Adrenal gland (tissue), 12 donors: ENCODE data around the gene NECAB2. TPM values are rescaled to one million over a fixed set of nuclear protein-coding genes. Genes with fewer than 3 reads are reported as not detected.

Experiments used
- DNase-seq, 7 donors: peaks; one replicate each; pipeline ENCODE4 v3.0.0-alpha.2; 2019 to 2020
- H3K27ac ChIP-seq, 5 donors: fragments of 200-600 bp; sonication (generic) in 4 of 5; 1 replicate in 3 of 5; 2 replicates in 2 of 5; pipeline versions ENCODE4 v1.5.1 to v1.8.0; 2016 to 2020; ENCODE audit warnings: mild to moderate bottlenecking in 1 of 5
- H3K27me3 ChIP-seq: fragments of 200-600 bp; 2 replicates; pipeline ENCODE4 v1.8.0; 2021
- H3K36me3 ChIP-seq, 2 donors: fragments of 200-600 bp; replicated peaks in 1 of 2; 1 replicate in 1 of 2; 2 replicates in 1 of 2; pipeline versions ENCODE4 v1.5.1 to v1.8.0; 2018 to 2022
- H3K4me1 ChIP-seq, 2 donors: fragments of 200-600 bp; replicated peaks in 1 of 2; 1 replicate in 1 of 2; 2 replicates in 1 of 2; pipeline versions ENCODE4 v1.5.1 to v1.8.0; 2018 to 2021
- H3K4me3 ChIP-seq, 4 donors: fragments of 200-600 bp; sonication (generic) in 3 of 4; one replicate each; pipeline ENCODE4 v1.5.1; 2016 to 2018
- H3K9me3 ChIP-seq, 3 donors: fragments of 200-600 bp; sonication (generic) in 1 of 3; replicated peaks in 1 of 3; 1 replicate in 2 of 3; 2 replicates in 1 of 3; pipeline versions ENCODE4 v1.5.1 to v1.8.0; 2016 to 2021
- POLR2A ChIP-seq, 2 donors: fragments of 450-650 bp; IDR thresholded peaks; one replicate each; pipeline ENCODE4 v1.6.1; 2017; ENCODE audit warnings: antibody characterized with exemption in 2 of 2, mild to moderate bottlenecking in 2 of 2, moderate library complexity in 1 of 2
- WGBS, 4 donors: extraction: QIAGEN DNeasy Blood & Tissue Kit in 2 of 4; methylation state at CpG; one replicate each; pipeline versions ENCODE4 v1.1.5 to v1.1.7; 2013 to 2017; 5-methylcytosine and 5-hydroxymethylcytosine counted together
- intact Hi-C, 2 donors: fragments of 100-400 bp; cut with DNase I; formaldehyde crosslinking; loops; one replicate each; pipeline versions ENCODE4 v1.14.1 to v1.15.0; 2022 to 2023
- polyA plus RNA-seq, 3 donors: library from polyadenylated mRNA; stranded (reverse); fragments of 200-250 nt in 2 of 3; fragments of 350-450 nt in 1 of 3; fragmentation: Illumina TruSeq in 1 of 3; extraction: RNeasy Lipid Tissue Mini Kit (QIAGEN cat#74804) in 1 of 3; gene quantifications; one replicate each; pipeline ENCODE4 v1.2.3, GENCODE V29; 2013 to 2014
- total RNA-seq, 9 donors: library from RNA; depleted of rRNA in 4 of 9; stranded (reverse); fragments of >200 nt in 4 of 9; fragments of 120-200 nt in 1 of 9; fragmentation: NEBNext Ultra II Directional in 1 of 9; extraction: Animal tissue kit (Norgen Biotek cat#: 25700) in 1 of 9; gene quantifications; one replicate each; pipeline versions ENCODE4 v1.1.0 to v1.2.4, GENCODE V29; 2013 to 2023
- TF ChIP-seq, protein P1 (sequence below), 6 experiments: fragments of 450-650 bp in 4 of 6; fragments of 200-600 bp in 2 of 6; sonication (generic) in 1 of 6; IDR thresholded peaks; 1 replicate in 5 of 6; 2 replicates in 1 of 6; pipeline versions ENCODE4 v1.5.1 to v1.8.0; 2016 to 2021; ENCODE audit warnings: antibody characterized with exemption in 6 of 6, mild to moderate bottlenecking in 2 of 6, moderate library complexity in 1 of 6
- donor health status: healthy with polysubstance abuse.
- donor health status: Bipolar disorder and iron deficiency.
- donor health status: DM: yes; HTN: yes; CAD: no.
- donor health status: DM: no; HTN: no; CAD: no.
- donor health status: DM: no; HTN: no; CAD: no.
- donor health status: DM: yes; HTN: yes; CAD: no.

The NECAB2 gene
- total and polyA plus RNA-seq, 12 donors = 0.14 to 2.1 (median 0.36) TPM; not detected in 3

DNA sequence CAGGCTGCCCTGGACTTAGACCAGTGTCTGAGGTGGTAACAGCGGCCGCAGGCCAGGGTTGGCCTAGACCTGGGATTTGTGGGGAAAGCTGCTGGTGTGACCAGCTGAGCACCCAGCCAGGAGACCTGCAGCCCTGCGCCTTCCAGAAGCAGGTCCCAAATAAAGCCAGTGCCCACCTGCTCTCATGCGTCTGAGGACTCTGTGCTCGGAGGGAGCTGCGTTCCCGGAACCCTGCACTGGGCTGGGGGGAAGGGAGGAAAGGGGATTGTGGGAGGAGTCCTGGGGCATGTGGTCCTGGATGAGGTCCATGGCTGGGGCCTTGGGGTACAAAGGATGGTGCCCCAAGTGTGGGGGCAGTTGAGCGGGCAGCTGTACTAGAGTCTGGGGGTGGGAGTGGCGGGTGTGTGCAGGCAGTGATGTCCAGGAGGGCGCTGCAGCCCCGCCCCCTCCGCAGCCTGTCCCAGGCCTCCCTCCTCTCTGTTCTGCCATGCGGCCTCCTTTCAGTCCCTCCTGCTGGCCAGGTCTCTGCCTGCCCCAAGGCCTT lies 1.8 kb upstream of the NECAB2 start:
- Histone ChIP-seq H3K4me1 (no peaks in the 10 kb centered on the region), H3K36me3 (peaks cover 0 to 34% of the 10 kb centered on the region in 2 donors), H3K4me3 (no peak overlapping the region), H3K9me3 (no peaks in the 10 kb centered on the region), H3K27ac (no peak overlapping the region), H3K27me3 (no peaks in the 10 kb centered on the region)
- 82 to 95% (median 94%) methylated on average over 5 to 13 of the region's 13 CpGs for WGBS, 4 donors
- TF ChIP-seq, protein P1, sequence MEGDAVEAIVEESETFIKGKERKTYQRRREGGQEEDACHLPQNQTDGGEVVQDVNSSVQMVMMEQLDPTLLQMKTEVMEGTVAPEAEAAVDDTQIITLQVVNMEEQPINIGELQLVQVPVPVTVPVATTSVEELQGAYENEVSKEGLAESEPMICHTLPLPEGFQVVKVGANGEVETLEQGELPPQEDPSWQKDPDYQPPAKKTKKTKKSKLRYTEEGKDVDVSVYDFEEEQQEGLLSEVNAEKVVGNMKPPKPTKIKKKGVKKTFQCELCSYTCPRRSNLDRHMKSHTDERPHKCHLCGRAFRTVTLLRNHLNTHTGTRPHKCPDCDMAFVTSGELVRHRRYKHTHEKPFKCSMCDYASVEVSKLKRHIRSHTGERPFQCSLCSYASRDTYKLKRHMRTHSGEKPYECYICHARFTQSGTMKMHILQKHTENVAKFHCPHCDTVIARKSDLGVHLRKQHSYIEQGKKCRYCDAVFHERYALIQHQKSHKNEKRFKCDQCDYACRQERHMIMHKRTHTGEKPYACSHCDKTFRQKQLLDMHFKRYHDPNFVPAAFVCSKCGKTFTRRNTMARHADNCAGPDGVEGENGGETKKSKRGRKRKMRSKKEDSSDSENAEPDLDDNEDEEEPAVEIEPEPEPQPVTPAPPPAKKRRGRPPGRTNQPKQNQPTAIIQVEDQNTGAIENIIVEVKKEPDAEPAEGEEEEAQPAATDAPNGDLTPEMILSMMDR (IDR thresholded peaks at IDR 0.05) = no peak
- no peak for TF ChIP-seq POLR2A (IDR thresholded peaks at IDR 0.05)
- intact Hi-C loops = loop anchor here (5.0 to 10.0 kb wide), 4 partner anchors 39 to 519 kb away; partner anchors contain the start of gene TAF1C (in 1 of the 2)
- no peak for DNase-seq

DNA sequence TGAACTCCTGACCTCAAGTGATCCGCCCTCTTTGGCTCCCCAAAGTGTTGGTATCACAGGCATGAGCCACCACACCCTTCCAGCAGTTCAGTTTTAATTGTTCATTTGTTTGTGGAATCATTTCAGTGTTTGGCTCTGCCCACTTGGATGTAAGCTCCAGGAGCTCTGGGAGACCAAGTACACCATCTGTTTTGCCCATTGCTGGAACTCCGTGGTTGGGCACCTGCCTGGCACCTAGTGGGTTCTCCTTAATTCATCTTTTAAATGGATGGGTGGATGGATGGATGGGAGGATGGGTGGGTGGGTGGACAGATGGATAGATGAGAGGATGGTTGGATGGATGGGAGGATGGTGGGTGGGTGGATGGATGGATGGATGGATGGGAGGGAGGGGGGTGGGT lies 953 bp upstream of the NECAB2 start:
- no peak for DNase-seq
- Histone ChIP-seq H3K27me3 (no peaks in the 10 kb centered on the region), H3K4me1 (no peaks in the 10 kb centered on the region), H3K36me3 (peaks cover 0 to 27% of the 10 kb centered on the region in 2 donors), H3K4me3 (no peak overlapping the region), H3K27ac (no peak overlapping the region), H3K9me3 (no peaks in the 10 kb centered on the region)
- TF ChIP-seq POLR2A (IDR thresholded peaks at IDR 0.05) = no peak
- TF ChIP-seq, protein P1 (IDR thresholded peaks at IDR 0.05) = no peak
- WGBS, 4 donors = 68 to 82% (median 77%) methylated on average over 2 of the region's 2 CpGs
- intact Hi-C loops = loop anchor here (5.0 to 10.0 kb wide), 4 partner anchors 40 to 518 kb away; partner anchors contain the start of gene TAF1C (in 1 of the 2)

DNA sequence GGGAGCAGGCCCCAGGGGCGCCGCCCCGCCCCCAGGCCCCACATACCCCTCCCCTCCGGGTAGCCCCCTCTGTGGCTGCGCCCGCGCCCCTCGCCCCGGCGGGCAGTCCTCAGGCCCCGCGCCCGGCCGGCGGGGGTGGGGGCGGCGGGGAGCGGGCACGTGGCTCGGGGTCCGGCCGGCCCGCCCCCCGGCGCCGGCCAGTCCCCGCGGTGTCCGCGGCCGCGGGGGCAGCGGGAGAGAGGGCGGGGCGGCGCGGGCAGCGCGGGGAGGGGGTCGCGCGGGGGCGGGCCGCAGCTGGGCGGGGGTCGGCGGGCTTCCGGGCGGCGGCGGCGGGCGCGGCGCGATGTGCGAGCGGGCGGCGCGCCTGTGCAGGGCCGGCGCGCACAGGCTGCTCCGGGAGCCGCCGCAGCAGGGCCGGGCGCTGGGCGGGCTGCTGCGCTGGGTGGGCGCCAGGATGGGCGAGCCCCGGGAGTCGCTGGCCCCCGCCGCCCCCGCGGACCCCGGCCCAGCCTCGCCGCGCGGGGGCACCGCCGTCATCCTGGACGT lies 335 bp downstream of the NECAB2 start:
- no peak for TF ChIP-seq POLR2A (IDR thresholded peaks at IDR 0.05)
- TF ChIP-seq, protein P1 (IDR thresholded peaks at IDR 0.05) = peak in 1 of 6 experiments; percentile 3
- DNase-seq = no peak
- H3K4me3 ChIP-seq = peak overlapping the region in 1 of 4 donors; percentile 43
- H3K27ac ChIP-seq = no peak overlapping the region
- no peaks in the 10 kb centered on the region for H3K27me3 ChIP-seq
- intact Hi-C loops = loop anchor here (5.0 to 10.0 kb wide), 4 partner anchors 41 to 516 kb away; partner anchors contain the start of gene TAF1C (in 1 of the 2)
- no peaks in the 10 kb centered on the region for H3K9me3 ChIP-seq
- peaks cover 0 to 14% of the 10 kb centered on the region in 2 donors for H3K36me3 ChIP-seq
- H3K4me1 ChIP-seq = no peaks in the 10 kb centered on the region
- 0 to 2% (median 1%) methylated on average over 14 to 85 of the region's 87 CpGs; no CpG with 5 or more reads in 1 of the 4 donors for WGBS, 4 donors

DNA sequence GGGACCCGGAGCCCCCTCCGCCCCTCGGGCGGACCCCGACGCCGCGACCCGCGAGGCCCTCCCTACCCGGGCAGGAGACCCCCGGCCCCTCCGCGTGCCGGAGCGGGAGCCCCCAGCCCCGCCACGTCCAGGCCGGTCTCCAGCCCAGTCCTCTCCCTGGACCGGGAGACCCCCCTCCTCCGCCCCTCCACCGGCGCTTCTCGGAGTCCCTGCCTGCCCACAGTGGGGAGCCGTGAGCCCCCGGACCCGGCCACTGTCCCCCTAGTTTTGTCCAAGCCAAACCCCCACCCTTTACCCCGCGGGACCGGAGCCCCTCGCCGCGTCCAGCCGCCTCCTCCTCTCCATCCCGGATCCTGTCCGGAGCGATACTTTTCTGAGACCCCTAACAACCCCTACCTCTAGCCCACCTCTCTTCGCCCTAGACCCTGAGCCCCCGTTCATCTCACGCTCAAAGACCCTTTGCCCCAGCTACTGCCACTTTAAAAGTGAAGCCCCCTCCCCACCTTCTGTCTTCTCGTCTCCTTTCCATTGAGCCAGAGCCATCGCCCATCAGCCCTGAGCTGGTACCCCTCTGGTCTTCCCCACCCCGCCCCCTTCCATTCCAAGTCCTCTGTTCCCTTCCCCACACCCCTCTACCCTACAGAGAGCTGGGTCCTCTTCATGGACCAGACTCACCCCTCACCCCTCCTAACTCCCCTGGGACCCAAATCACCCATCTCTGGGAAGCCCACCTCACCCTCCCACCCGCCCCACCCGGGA lies 1.0 kb downstream of the NECAB2 start:
- DNase-seq = no peak
- no peaks in the 10 kb centered on the region for H3K4me1 ChIP-seq
- no peak overlapping the region for H3K27ac ChIP-seq
- H3K36me3 ChIP-seq = peaks cover 0 to 14% of the 10 kb centered on the region in 2 donors
- no peaks in the 10 kb centered on the region for H3K9me3 ChIP-seq
- no peaks in the 10 kb centered on the region for H3K27me3 ChIP-seq
- TF ChIP-seq, protein P1 (IDR thresholded peaks at IDR 0.05) = no peak
- no peak for TF ChIP-seq POLR2A (IDR thresholded peaks at IDR 0.05)
- no peak overlapping the region for H3K4me3 ChIP-seq
- intact Hi-C loops = loop anchor here (5.0 to 10.0 kb wide), 4 partner anchors 42 to 516 kb away; partner anchors contain the start of gene TAF1C (in 1 of the 2)
- WGBS, 4 donors = 16 to 28% (median 25%) methylated on average over 19 to 45 of the region's 45 CpGs
